ENCODE measurements around the gene DHPS. TPM values are rescaled to one million over a fixed set of nuclear protein-coding genes. Genes with fewer than 3 reads are reported as not detected.

DHPS gene
- total and polyA plus RNA-seq, 2 of the 13 experiments (the other 11 are each of a cell fraction or from before 2014, with no cell fraction given) = 43.3 to 84.3 TPM

DNA sequence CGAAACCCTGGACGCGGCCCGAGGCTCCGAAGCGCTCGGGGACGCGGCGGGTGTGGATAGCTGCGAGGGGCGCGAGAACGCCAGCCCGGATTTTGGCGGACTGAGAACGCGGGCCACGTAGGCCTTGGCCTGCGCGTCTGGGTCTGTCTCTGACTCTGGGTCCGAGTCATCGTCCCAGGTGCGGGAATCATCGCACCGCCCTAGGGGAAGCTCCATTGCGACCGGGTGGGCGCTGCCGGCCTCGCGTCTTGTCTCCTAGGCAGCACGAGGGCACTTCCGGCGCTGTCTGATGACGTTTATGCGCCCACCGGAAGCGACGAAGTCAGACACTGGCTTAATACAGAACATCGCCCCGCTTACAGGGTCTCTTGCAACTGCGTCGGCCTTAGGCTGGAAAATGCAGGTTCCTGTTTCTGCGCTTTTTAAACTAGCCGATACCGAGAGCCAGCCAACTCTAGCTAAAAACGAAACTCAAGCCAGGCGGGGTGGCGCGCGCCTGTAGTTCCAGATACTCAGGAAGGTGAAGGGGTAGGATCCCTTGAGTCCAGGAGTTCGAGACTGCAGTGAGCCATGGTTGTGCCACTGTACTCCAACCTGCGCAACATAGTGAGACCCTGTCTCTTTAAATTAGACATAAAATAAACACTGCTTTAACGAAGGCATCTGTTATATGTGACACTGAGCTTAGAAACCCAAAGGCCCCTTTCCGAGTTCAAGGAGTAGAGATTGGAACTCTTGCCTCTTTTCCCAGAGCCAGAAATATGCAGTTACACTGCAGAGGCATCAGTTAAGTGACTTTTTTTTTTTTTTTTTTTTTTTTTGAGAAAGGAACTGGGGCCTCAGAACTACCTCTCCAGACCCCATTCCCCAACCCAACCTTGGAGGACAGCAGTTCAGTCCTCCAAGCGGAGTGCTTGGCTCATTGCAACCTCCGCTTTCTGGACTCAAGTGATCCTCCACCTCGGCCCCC, 15.0 kb upstream of the DHPS start, which contains the start of gene FBXW9 (continued):
- no peak for TF ChIP-seq HNF1A (IDR thresholded peaks at IDR 0.05; ENCODE audit: low read depth)
- peak; percentile 57; the same call in 1 of the 2 replicates for TF ChIP-seq HNF1A (CRISPR knock-in tag; IDR thresholded peaks at IDR 0.05; ENCODE audit: borderline replicate concordance)
- 0 out of 2 replicates have a peak, but pooled peaks have one; percentile 62 for TF ChIP-seq THAP7 (CRISPR knock-in tag; IDR thresholded peaks at IDR 0.05)
- peak; percentile 91 for TF ChIP-seq SMAD3 (CRISPR knock-in tag; IDR thresholded peaks at IDR 0.05)
- peak; percentile 29; the same call in 1 of the 2 replicates for TF ChIP-seq FOXP4 (CRISPR knock-in tag; IDR thresholded peaks at IDR 0.05)
- no peak for TF ChIP-seq ZNF703 (CRISPR knock-in tag; IDR thresholded peaks at IDR 0.05; ENCODE audit: borderline replicate concordance)
- peak; percentile 81; the same call in 1 of the 2 replicates for TF ChIP-seq TARDBP (CRISPR knock-in tag; IDR thresholded peaks at IDR 0.05)
- TF ChIP-seq PRPF4 (IDR thresholded peaks at IDR 0.05; ENCODE audit: low read depth, low read length, poor library complexity, severe bottlenecking) = no peak
- no peak for TF ChIP-seq SOX6 (IDR thresholded peaks at IDR 0.05)
- peak; percentile 67 for TF ChIP-seq SOX6 (CRISPR knock-in tag; IDR thresholded peaks at IDR 0.05)
- TF ChIP-seq RARG (CRISPR knock-in tag; IDR thresholded peaks at IDR 0.05; ENCODE audit: low read depth) = no peak
- no peak for TF ChIP-seq KAT2B (IDR thresholded peaks at IDR 0.05; ENCODE audit: borderline replicate concordance, low read depth, low read length)
- 0 out of 2 replicates have a peak, but pooled peaks have one; percentile 64 for TF ChIP-seq MAF1 (CRISPR knock-in tag; IDR thresholded peaks at IDR 0.05; ENCODE audit: borderline replicate concordance)
- 0 out of 2 replicates have a peak, but pooled peaks have one; percentile 24 for TF ChIP-seq ZNF431 (CRISPR knock-in tag; IDR thresholded peaks at IDR 0.05; ENCODE audit: borderline replicate concordance, low read depth)
- TF ChIP-seq ZNF782 (CRISPR knock-in tag; IDR thresholded peaks at IDR 0.05; ENCODE audit: borderline replicate concordance) = peak; percentile 84; the same call in 1 of the 2 replicates
- peak; percentile 60; the same call in 1 of the 2 replicates for TF ChIP-seq LBX2 (CRISPR knock-in tag; IDR thresholded peaks at IDR 0.05; ENCODE audit: borderline replicate concordance)
